Measurements from ENCODE around the gene RASSF3. TPM values are rescaled to one million over a fixed set of nuclear protein-coding genes. Genes with fewer than 3 reads are reported as not detected.
"Not testable (repeated sequence)": the region's sequence is repeated elsewhere in the genome, so short reads cannot be mapped to it uniquely, and the experiment has no call there.

The RASSF3 gene
- total RNA-seq, 3 donors from 2014 or later: 88.0 to 331 (median 90.2) TPM

DNA sequence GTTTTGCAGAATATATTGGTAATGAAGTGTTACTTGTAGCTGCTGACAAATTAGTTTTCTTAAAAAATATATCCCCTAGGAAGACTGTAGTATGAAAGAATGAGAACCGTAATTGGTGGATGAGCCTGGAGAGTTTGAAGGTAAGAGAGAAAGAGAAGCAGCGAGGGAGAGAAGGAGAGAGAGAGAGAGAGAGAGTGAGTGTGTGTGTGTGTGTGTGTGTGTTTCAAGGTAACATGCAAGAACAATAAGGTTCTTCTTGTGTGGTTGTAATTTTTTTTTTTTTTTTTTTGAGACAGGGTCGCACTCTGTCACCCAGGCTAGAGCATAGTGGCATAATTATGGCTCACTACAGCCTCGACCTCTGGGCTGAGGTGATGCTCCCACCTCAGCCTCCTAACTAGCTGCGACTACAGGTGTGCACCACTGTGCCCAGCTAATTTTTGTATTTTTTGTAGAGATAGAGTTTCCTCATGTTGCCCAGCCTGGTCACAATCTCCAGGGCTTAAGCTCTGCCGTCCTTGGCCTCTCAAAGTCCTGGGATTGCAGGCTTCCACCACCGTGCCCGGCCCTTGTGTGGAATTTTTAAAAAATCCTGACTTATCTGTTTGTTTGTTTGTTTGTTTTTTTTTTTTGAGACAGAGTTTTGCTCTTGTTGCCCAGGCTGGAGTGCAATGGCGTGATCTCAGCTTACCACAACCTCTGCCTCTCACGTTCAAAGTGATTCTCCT, 73.7 kb downstream of the RASSF3 start:
- no peak for ATAC-seq
- no peaks in the 10 kb centered on the region for H3K9me3 ChIP-seq
- no peaks in the 10 kb centered on the region for H3K36me3 ChIP-seq (ENCODE audit: low read depth)
- no peak overlapping the region for H3K4me3 ChIP-seq
- DNase-seq: no peak
- H3K4me1 ChIP-seq (ENCODE audit: low read depth): peaks cover 23% of the 10 kb centered on the region
- no peak for TF ChIP-seq CTCF (IDR thresholded peaks at IDR 0.05)
- intact Hi-C loops (cut with DNase I, micrococcal nuclease): no loop called here

- intact Hi-C loops (cut with DNase I, micrococcal nuclease): no loop called here
- DNase-seq: no peak
- H3K36me3 ChIP-seq (ENCODE audit: low read depth): no peaks in the 10 kb centered on the region
- H3K4me3 ChIP-seq: no peak overlapping the region
- no peak for ATAC-seq
- no peak for TF ChIP-seq CTCF (IDR thresholded peaks at IDR 0.05)
- H3K9me3 ChIP-seq: no peaks in the 10 kb centered on the region
- peaks cover 14% of the 10 kb centered on the region for H3K4me1 ChIP-seq (ENCODE audit: low read depth)
Measured at GRCh38 chr12:64685050-64685449, 74.8 kb downstream of the RASSF3 start.

DNA sequence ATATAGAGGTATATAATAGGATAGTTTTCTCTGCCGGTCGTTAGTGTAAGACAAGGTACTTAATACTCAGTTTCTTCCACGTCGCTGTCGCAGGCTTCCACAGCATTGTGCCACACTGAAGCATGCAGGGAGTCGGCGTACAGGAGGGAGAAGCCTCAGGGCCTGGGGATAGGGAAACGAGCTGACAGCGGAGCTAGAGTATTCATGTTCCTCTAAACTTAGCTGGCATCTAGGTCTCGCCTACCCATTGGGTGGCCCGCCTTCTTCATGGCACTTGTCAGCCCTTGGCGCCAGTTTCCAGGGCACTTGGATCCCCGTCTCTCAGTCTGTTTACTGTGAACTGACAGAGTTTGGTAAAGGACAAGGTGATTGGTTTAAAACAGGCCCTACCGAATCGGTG, 75.3 kb downstream of the RASSF3 start:
- Histone ChIP-seq H3K4me1 (ENCODE audit: low read depth) (peaks cover 8% of the 10 kb centered on the region), H3K9me3 (no peaks in the 10 kb centered on the region), H3K36me3 (ENCODE audit: low read depth) (no peaks in the 10 kb centered on the region), H3K4me3 (no peak overlapping the region)
- ATAC-seq (no peak), DNase-seq (no peak)
- TF ChIP-seq CTCF (IDR thresholded peaks at IDR 0.05): no peak
- intact Hi-C loops (cut with DNase I, micrococcal nuclease): no loop called here

GRCh38 chr12:64687816-64688215, 77.5 kb downstream of the RASSF3 start:
- ATAC-seq (no peak), DNase-seq (no peak)
- no peaks in the 10 kb centered on the region for H3K9me3 ChIP-seq
- no peak for TF ChIP-seq CTCF (IDR thresholded peaks at IDR 0.05)
- intact Hi-C loops (cut with DNase I, micrococcal nuclease): no loop called here
- no peaks in the 10 kb centered on the region for H3K4me1 ChIP-seq (ENCODE audit: low read depth)
- no peak overlapping the region for H3K4me3 ChIP-seq
- H3K36me3 ChIP-seq (ENCODE audit: low read depth): no peaks in the 10 kb centered on the region

DNA sequence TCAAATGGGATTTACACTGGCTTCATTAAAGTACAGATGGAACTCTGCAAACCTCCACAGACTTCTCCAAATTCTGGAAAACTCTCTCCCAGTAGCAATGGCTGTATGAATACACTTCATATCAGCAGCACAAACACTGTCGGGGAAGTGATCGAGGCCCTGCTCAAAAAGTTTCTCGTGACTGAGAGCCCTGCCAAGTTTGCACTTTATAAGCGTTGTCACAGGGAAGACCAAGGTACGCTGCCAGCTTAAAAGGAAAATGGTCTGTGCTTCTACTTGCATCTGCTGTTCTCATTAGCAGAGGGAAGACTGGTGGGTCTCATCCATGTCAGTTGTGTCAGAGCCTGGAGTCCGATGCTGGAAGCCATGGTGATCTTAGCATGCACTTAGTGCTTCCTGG, 77.9 kb downstream of the RASSF3 start:
- H3K4me1 ChIP-seq (ENCODE audit: low read depth): no peaks in the 10 kb centered on the region
- no peak for DNase-seq
- intact Hi-C loops (cut with DNase I, micrococcal nuclease): no loop called here
- H3K4me3 ChIP-seq: no peak overlapping the region
- no peaks in the 10 kb centered on the region for H3K9me3 ChIP-seq
- no peak for ATAC-seq
- TF ChIP-seq CTCF (IDR thresholded peaks at IDR 0.05): no peak
- no peaks in the 10 kb centered on the region for H3K36me3 ChIP-seq (ENCODE audit: low read depth)

GRCh38 chr12:64688715-64689114, 78.4 kb downstream of the RASSF3 start:
- intact Hi-C loops (cut with DNase I, micrococcal nuclease): no loop called here
- ATAC-seq: no peak

DNA sequence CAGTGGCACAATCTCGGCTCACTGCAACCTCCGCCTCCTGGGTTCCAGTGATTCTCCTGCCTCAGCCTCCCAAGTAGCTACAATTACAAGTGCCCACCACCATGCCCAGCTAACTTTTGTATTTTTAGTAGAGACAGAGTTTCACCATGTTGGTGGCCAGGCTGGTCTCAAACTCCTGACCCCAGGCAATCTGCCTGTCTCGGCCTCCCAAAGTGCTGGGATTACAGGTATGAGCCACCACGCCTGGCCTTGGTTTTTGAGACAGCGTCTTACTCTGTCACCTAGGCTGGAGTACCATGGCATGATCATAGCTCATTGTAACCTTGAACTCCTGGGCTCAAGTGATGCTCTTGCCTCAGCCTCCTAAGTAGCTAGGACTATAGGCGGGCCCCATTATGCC, 79.9 kb downstream of the RASSF3 start:
- H3K4me1 ChIP-seq (ENCODE audit: low read depth); ATAC-seq: not testable (repeated sequence)

More at GRCh38 chr12:64688715-64689114, 78.4 kb downstream of the RASSF3 start:
- H3K9me3 ChIP-seq: no peaks in the 10 kb centered on the region
- no peaks in the 10 kb centered on the region for H3K4me1 ChIP-seq (ENCODE audit: low read depth)
- no peaks in the 10 kb centered on the region for H3K36me3 ChIP-seq (ENCODE audit: low read depth)
- no peak for DNase-seq
- TF ChIP-seq CTCF (IDR thresholded peaks at IDR 0.05): no peak
- H3K4me3 ChIP-seq: no peak overlapping the region

More for the DNA sequence above, 79.9 kb downstream of the RASSF3 start:
- not testable (repeated sequence) for H3K36me3 ChIP-seq (ENCODE audit: low read depth); H3K9me3 ChIP-seq; H3K4me3 ChIP-seq; DNase-seq
- intact Hi-C loops (cut with DNase I, micrococcal nuclease): loop anchor here in 1 of 2 donors (10.0 kb wide), 1 partner anchor 75 kb away; the partner anchor contains the start of gene RASSF3
